ENCODE measurements around the gene LRFN4. TPM values are rescaled to one million over a fixed set of nuclear protein-coding genes. Genes with fewer than 3 reads are reported as not detected.

LRFN4 gene
- total and polyA plus RNA-seq, 4 donors = 4.6 to 34.4 (median 15.3) TPM

GRCh38 chr11:66880496-66881450 lies 23.9 kb downstream of the LRFN4 start:
- H3K4me1 ChIP-seq (ENCODE audit: control insufficient read depth in 5 of 5, insufficient read depth in 5 of 5, low read length in 5 of 5) = peaks cover 0 to 32% (median 7%) of the 10 kb centered on the region in 5 donors
- no peak for ATAC-seq (ENCODE audit: insufficient read depth, low FRiP score)
- no peak overlapping the region for H3K27ac ChIP-seq (ENCODE audit: low read depth in 1 of 2, low read length in 1 of 2)
- no peaks in the 10 kb centered on the region for H3K36me3 ChIP-seq (ENCODE audit: control insufficient read depth in 4 of 4, insufficient read depth in 4 of 4, low read length in 4 of 4)
- DNase-seq = peak in 1 of 3 donors; percentile 55
- no peak overlapping the region for H3K4me3 ChIP-seq
- 32 to 48% methylated on average over 14 of the region's 14 CpGs for WGBS, 2 donors
- no peaks in the 10 kb centered on the region for H3K9me3 ChIP-seq (ENCODE audit: control insufficient read depth in 4 of 4, insufficient read depth in 3 of 4, low read length in 3 of 4)
- TF ChIP-seq CTCF (IDR thresholded peaks at IDR 0.05; ENCODE audit: control extremely low read depth, extremely low read depth) = no peak
- no peaks in the 10 kb centered on the region for H3K27me3 ChIP-seq (ENCODE audit: control insufficient read depth in 3 of 3, insufficient read depth in 3 of 3, low read length in 2 of 3)
- no peak overlapping the region for H3K9ac ChIP-seq (ENCODE audit: insufficient read depth in 1 of 2, low read length in 2 of 2)

GRCh38 chr11:66881451-66881835 lies 24.6 kb downstream of the LRFN4 start:
- 93 to 98% methylated on average over 10 of the region's 10 CpGs for WGBS, 2 donors
- H3K27me3 ChIP-seq (ENCODE audit: control insufficient read depth in 3 of 3, insufficient read depth in 3 of 3, low read length in 2 of 3) = no peaks in the 10 kb centered on the region
- H3K36me3 ChIP-seq (ENCODE audit: control insufficient read depth in 4 of 4, insufficient read depth in 4 of 4, low read length in 4 of 4) = no peaks in the 10 kb centered on the region
- ATAC-seq (ENCODE audit: insufficient read depth, low FRiP score) (no peak), DNase-seq (no peak)
- peaks cover 0 to 35% (median 7%) of the 10 kb centered on the region in 5 donors for H3K4me1 ChIP-seq (ENCODE audit: control insufficient read depth in 5 of 5, insufficient read depth in 5 of 5, low read length in 5 of 5)
- H3K9ac ChIP-seq (ENCODE audit: insufficient read depth in 1 of 2, low read length in 2 of 2) = no peak overlapping the region
- no peak overlapping the region for H3K27ac ChIP-seq (ENCODE audit: low read depth in 1 of 2, low read length in 1 of 2)
- no peak for TF ChIP-seq CTCF (IDR thresholded peaks at IDR 0.05; ENCODE audit: control extremely low read depth, extremely low read depth)
- no peak overlapping the region for H3K4me3 ChIP-seq
- H3K9me3 ChIP-seq (ENCODE audit: control insufficient read depth in 4 of 4, insufficient read depth in 3 of 4, low read length in 3 of 4) = no peaks in the 10 kb centered on the region

GRCh38 chr11:66881927-66882452 lies 25.1 kb downstream of the LRFN4 start:
- H3K4me1 ChIP-seq (ENCODE audit: control insufficient read depth in 5 of 5, insufficient read depth in 5 of 5, low read length in 5 of 5) = peaks cover 0 to 40% (median 7%) of the 10 kb centered on the region in 5 donors
- H3K9ac ChIP-seq (ENCODE audit: insufficient read depth in 1 of 2, low read length in 2 of 2) = no peak overlapping the region
- 79 to 93% methylated on average over 9 of the region's 9 CpGs for WGBS, 2 donors
- no peak for TF ChIP-seq CTCF (IDR thresholded peaks at IDR 0.05; ENCODE audit: control extremely low read depth, extremely low read depth)
- ATAC-seq (ENCODE audit: insufficient read depth, low FRiP score) (no peak), DNase-seq (no peak)
- no peaks in the 10 kb centered on the region for H3K9me3 ChIP-seq (ENCODE audit: control insufficient read depth in 4 of 4, insufficient read depth in 3 of 4, low read length in 3 of 4)
- no peaks in the 10 kb centered on the region for H3K27me3 ChIP-seq (ENCODE audit: control insufficient read depth in 3 of 3, insufficient read depth in 3 of 3, low read length in 2 of 3)
- H3K36me3 ChIP-seq (ENCODE audit: control insufficient read depth in 4 of 4, insufficient read depth in 4 of 4, low read length in 4 of 4) = no peaks in the 10 kb centered on the region
- no peak overlapping the region for H3K27ac ChIP-seq (ENCODE audit: low read depth in 1 of 2, low read length in 1 of 2)
- H3K4me3 ChIP-seq = no peak overlapping the region

Measured in lung (tissue), 12 donors.